Right cardiac atrium (tissue), 5 donors: ENCODE measurements around the gene LSM14B. TPM values are rescaled to one million over a fixed set of nuclear protein-coding genes. Genes with fewer than 3 reads are reported as not detected.

Source experiments
- polyA plus RNA-seq: library from polyadenylated mRNA; stranded (reverse); fragments of 200-250 nt; gene quantifications from one replicate; pipeline ENCODE4 v1.2.3, GENCODE V29; 2013
- total RNA-seq, 4 donors: library from RNA; stranded (reverse); fragmentation: NEBNext Ultra II Directional; extraction: Animal tissue kit (Norgen Biotek cat#: 25700); gene quantifications; one replicate each; pipeline ENCODE4 v1.2.1, GENCODE V29; 2021
- donor health status: healthy with polysubstance abuse.
- donor health status: DM: no; HTN: yes; CAD: no.
- donor health status: DM: no; HTN: no; CAD: no.
- donor health status: DM: no; HTN: yes; CAD: no; lungs with severe emphysema.
- donor health status: DM: yes; HTN: yes; CAD: no.

The LSM14B gene
- total and polyA plus RNA-seq, 5 donors, result 27.6 to 45.7 (median 40.5) TPM

Other genes with a start within 250 kb of the LSM14B start
- gene TAF4, start 56.6 kb upstream of the LSM14B start, total RNA-seq, result 10 to 100 TPM in 1 of 4 donors, 1 to 10 TPM in 3; 7.0 to 13.6 (median 8.6) TPM
- 3.8 TPM for gene TAF4, start 56.6 kb upstream of the LSM14B start, polyA plus RNA-seq
- gene PSMA7, start 20.9 kb downstream of the LSM14B start, total RNA-seq, result 100 to 1,000 TPM; 178 to 215 (median 206) TPM
- gene PSMA7, start 20.9 kb downstream of the LSM14B start, polyA plus RNA-seq, result 244 TPM
- gene SS18L1, start 21.3 kb downstream of the LSM14B start, total RNA-seq, result 1 to 10 TPM; 7.8 to 8.8 (median 8.1) TPM
- 6.2 TPM for gene SS18L1, start 21.3 kb downstream of the LSM14B start, polyA plus RNA-seq
- 10 to 100 TPM; 20.4 to 25.7 (median 25.1) TPM for gene MTG2, start 60.6 kb downstream of the LSM14B start, total RNA-seq
- gene MTG2, start 60.6 kb downstream of the LSM14B start, polyA plus RNA-seq, result 29.2 TPM
- not detected for gene HRH3, start 97.8 kb downstream of the LSM14B start, total RNA-seq
- not detected for gene HRH3, start 97.8 kb downstream of the LSM14B start, polyA plus RNA-seq
- gene OSBPL2, start 116.0 kb downstream of the LSM14B start, total RNA-seq, result 10 to 100 TPM; 44.1 to 61.6 (median 44.7) TPM
- gene OSBPL2, start 116.0 kb downstream of the LSM14B start, polyA plus RNA-seq, result 20.0 TPM
- 10 to 100 TPM; 65.0 to 80.9 (median 73.4) TPM for gene ADRM1, start 180.5 kb downstream of the LSM14B start, total RNA-seq
- 87.5 TPM for gene ADRM1, start 180.5 kb downstream of the LSM14B start, polyA plus RNA-seq
- 10 to 100 TPM; 77.4 to 97.9 (median 86.8) TPM for gene LAMA5, start 244.8 kb downstream of the LSM14B start, total RNA-seq
- 93.7 TPM for gene LAMA5, start 244.8 kb downstream of the LSM14B start, polyA plus RNA-seq